Thyroid gland (tissue), 4 donors: ENCODE measurements around the gene CRB1.

ENCODE experiments used
- POLR2A ChIP-seq, 2 donors: fragments of 450-650 bp; IDR thresholded peaks; one replicate each; pipeline ENCODE4 v1.6.1; 2017; ENCODE audit warnings: antibody characterized with exemption in 2 of 2, mild to moderate bottlenecking in 2 of 2, moderate library complexity in 1 of 2
- TF ChIP-seq, protein P1 (sequence below), 6 experiments: fragments of 200-600 bp in 3 of 6; fragments of 450-650 bp in 3 of 6; sonication (generic) in 3 of 6; IDR thresholded peaks; one replicate each; pipeline ENCODE4 v1.5.1; 2016 to 2019; ENCODE audit warnings: antibody characterized with exemption in 6 of 6, mild to moderate bottlenecking in 2 of 6, inconsistent platforms in 1 of 6, moderate library complexity in 1 of 6

- TF ChIP-seq, protein P1, sequence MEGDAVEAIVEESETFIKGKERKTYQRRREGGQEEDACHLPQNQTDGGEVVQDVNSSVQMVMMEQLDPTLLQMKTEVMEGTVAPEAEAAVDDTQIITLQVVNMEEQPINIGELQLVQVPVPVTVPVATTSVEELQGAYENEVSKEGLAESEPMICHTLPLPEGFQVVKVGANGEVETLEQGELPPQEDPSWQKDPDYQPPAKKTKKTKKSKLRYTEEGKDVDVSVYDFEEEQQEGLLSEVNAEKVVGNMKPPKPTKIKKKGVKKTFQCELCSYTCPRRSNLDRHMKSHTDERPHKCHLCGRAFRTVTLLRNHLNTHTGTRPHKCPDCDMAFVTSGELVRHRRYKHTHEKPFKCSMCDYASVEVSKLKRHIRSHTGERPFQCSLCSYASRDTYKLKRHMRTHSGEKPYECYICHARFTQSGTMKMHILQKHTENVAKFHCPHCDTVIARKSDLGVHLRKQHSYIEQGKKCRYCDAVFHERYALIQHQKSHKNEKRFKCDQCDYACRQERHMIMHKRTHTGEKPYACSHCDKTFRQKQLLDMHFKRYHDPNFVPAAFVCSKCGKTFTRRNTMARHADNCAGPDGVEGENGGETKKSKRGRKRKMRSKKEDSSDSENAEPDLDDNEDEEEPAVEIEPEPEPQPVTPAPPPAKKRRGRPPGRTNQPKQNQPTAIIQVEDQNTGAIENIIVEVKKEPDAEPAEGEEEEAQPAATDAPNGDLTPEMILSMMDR (IDR thresholded peaks at IDR 0.05) = no peak
- TF ChIP-seq POLR2A (IDR thresholded peaks at IDR 0.05) = no peak
Measured at GRCh38 chr1:197249324-197249723, 18.7 kb upstream of the CRB1 start.
